ENCODE data around the gene LOC101059915.

DNA sequence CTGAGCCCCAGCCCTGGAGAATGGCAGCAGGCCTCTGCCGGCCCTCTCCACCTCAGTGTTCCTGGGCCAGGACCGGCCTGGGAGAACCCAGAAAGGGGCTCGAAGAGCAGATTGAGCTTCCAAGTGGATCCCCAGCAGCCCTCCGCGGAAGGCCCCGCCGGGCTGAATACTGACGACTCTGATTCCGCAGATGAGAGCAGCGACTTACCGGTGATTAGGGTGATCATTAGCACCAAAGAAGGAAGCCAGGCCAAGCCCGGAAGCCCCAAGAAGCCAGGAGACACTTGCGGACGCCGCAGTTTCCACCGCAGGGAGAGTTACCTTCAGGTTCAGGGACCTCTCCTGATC lies 876 bp downstream of the LOC101059915 start:
- TF ChIP-seq, protein P1, sequence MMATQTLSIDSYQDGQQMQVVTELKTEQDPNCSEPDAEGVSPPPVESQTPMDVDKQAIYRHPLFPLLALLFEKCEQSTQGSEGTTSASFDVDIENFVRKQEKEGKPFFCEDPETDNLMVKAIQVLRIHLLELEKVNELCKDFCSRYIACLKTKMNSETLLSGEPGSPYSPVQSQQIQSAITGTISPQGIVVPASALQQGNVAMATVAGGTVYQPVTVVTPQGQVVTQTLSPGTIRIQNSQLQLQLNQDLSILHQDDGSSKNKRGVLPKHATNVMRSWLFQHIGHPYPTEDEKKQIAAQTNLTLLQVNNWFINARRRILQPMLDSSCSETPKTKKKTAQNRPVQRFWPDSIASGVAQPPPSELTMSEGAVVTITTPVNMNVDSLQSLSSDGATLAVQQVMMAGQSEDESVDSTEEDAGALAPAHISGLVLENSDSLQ (IDR thresholded peaks at IDR 0.05): no peak
- TF ChIP-seq SP1 (IDR thresholded peaks at IDR 0.05) (no peak), SUZ12 (IDR thresholded peaks at IDR 0.05) (no peak), ARNT (IDR thresholded peaks at IDR 0.05) (no peak)
